Smooth muscle cell (in vitro differentiated cells): Measurements from ENCODE around the gene RMC1. TPM values are rescaled to one million over a fixed set of nuclear protein-coding genes. Genes with fewer than 3 reads are reported as not detected.

Experiments
- DNase-seq: peaks from one replicate; lab custom pipeline; 2025; ENCODE audit not compliant: unreplicated experiment; lab: John Stamatoyannopoulos, UW
- H2AFZ ChIP-seq: fragments of 200-600 bp; sonication (generic); 2 replicates; pipeline ENCODE4 v1.6.0; 2016; ENCODE audit warnings: antibody characterized with exemption, low read depth, mild to moderate bottlenecking
- H3F3A ChIP-seq: fragments of 200-600 bp; sonication (generic); 2 replicates; pipeline ENCODE4 v1.6.0; 2017; ENCODE audit warnings: antibody characterized with exemption, low read depth
- H3K27ac ChIP-seq: fragments of 200-600 bp; sonication (generic); 2 replicates; pipeline ENCODE4 v1.5.1; 2016; ENCODE audit warnings: low read depth, mild to moderate bottlenecking
- H3K27me3 ChIP-seq: fragments of 200-600 bp; sonication (generic); 2 replicates; pipeline ENCODE4 v1.6.1; 2016; ENCODE audit warnings: low read depth, mild to moderate bottlenecking
- H3K36me3 ChIP-seq: fragments of 200-600 bp; sonication (generic); 2 replicates; pipeline ENCODE4 v1.5.1; 2016; ENCODE audit warnings: low read depth
- H3K4me1 ChIP-seq: fragments of 200-600 bp; sonication (generic); 2 replicates; pipeline ENCODE4 v1.5.1; 2016; ENCODE audit warnings: low read depth
- H3K4me2 ChIP-seq: fragments of 200-600 bp; sonication (generic); 2 replicates; pipeline ENCODE4 v1.6.0; 2016; ENCODE audit warnings: mild to moderate bottlenecking
- H3K4me3 ChIP-seq: fragments of 200-600 bp; sonication (generic); 2 replicates; pipeline ENCODE4 v1.5.1; 2016; ENCODE audit warnings: mild to moderate bottlenecking
- H3K79me2 ChIP-seq: fragments of 200-600 bp; sonication (generic); 2 replicates; pipeline ENCODE4 v1.6.0; 2016; ENCODE audit warnings: low read depth, mild to moderate bottlenecking
- H3K9ac ChIP-seq: fragments of 200-600 bp; sonication (generic); 2 replicates; pipeline ENCODE4 v1.6.0; 2016; ENCODE audit warnings: low read depth
- H3K9me3 ChIP-seq: fragments of 200-600 bp; sonication (generic); replicated peaks from 2 replicates; pipeline ENCODE4 v1.5.1; 2016; ENCODE audit warnings: low read depth
- H4K20me1 ChIP-seq: fragments of 200-600 bp; sonication (generic); 2 replicates; pipeline ENCODE4 v1.6.0; 2016; ENCODE audit warnings: low read depth
- WGBS: methylation state at CpG from one replicate; pipeline ENCODE4 v1.1.7; 2016; ENCODE audit warnings: low lambda C conversion rate; 5-methylcytosine and 5-hydroxymethylcytosine counted together
- polyA plus RNA-seq: library from polyadenylated mRNA; unstranded; fragments of >200 nt; fragmentation: Nextera tagmentation; extraction: Ambion mirVana; gene quantifications from 2 replicates; pipeline ENCODE4 v1.2.1, GENCODE V29; 2016
- total RNA-seq: library from RNA; depleted of rRNA; stranded (reverse); fragments of >200 nt; gene quantifications from 2 replicates; pipeline ENCODE4 v1.2.3, GENCODE V29; 2014
- TF ChIP-seq, protein P1 (sequence below): fragments of 200-600 bp; sonication (generic); IDR thresholded peaks from 2 replicates; pipeline ENCODE4 v1.5.1; 2017; ENCODE audit warnings: borderline replicate concordance, mild to moderate bottlenecking, antibody characterized with exemption; ENCODE audit not compliant: insufficient read depth, poor library complexity, severe bottlenecking

RMC1 gene
- total and polyA plus RNA-seq, 2 experiments from 2014 or later: 20.6 to 20.7 TPM

DNA sequence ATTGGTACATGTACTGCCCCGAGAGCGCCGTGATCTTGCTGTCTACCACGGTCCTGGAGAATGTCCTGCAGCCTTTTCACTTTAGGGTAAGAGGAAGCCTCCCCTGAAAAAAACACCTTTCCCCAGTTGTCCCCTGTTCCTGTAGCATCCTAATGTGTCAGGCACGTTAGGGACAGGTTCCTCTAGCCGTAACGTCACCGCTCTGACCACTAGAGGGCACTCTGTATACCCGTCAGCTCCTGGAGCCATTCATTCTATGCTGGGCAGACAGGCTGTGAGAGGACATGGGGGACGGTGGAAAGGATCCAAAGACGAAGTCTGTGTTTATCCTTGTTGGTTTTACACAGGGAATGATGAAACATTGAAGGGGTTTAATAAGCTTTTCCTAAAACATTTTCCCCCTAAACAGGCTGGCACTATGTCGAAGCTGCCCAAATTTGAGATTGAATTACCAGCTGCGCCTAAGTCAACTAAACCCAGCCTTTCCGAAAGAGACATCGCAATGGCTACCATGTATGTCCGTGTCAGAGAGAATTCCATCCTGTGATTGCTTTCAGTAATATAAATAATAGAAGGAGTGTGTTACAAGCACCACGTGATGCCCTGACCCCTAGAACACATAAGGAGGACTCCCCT, 12.7 kb downstream of the RMC1 start:
- WGBS: 44% methylated on average over 17 of the region's 17 CpGs
- peak; percentile 24 for DNase-seq
- no peaks in the 10 kb centered on the region for H3K79me2 ChIP-seq

DNA sequence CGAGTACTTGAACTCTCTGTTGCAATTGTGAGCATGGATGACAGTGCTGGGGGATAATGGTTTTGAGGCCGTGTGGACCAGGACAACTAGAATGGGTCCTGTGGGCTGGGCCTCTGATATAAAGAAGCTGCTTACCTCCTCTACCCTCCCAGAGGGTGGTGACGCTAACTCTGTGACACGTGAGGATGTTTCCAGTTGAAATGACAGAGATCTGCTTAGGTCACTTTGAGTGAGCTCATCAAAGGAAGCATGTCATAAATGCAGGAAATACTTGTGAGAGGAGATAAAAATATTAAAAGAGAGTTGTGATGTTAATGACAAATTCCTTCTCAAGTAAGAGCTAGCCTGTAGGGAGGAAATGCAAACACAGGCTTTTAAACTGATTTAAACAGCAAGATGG, 16.4 kb downstream of the RMC1 start:
- Histone ChIP-seq H3K27me3 (no peaks in the 10 kb centered on the region), H2AFZ (no peak overlapping the region), H3K36me3 (peaks cover 2% of the 10 kb centered on the region), H3K79me2 (no peaks in the 10 kb centered on the region), H3K9me3 (no peaks in the 10 kb centered on the region), H4K20me1 (no peaks in the 10 kb centered on the region), H3K4me2 (no peak overlapping the region), H3K9ac (no peak overlapping the region), H3K4me1 (no peaks in the 10 kb centered on the region), H3K4me3 (no peak overlapping the region), H3F3A (no peaks in the 10 kb centered on the region), H3K27ac (no peak overlapping the region)
- 78% methylated on average over 4 of the region's 4 CpGs for WGBS
- no peak for DNase-seq
- TF ChIP-seq, protein P1, sequence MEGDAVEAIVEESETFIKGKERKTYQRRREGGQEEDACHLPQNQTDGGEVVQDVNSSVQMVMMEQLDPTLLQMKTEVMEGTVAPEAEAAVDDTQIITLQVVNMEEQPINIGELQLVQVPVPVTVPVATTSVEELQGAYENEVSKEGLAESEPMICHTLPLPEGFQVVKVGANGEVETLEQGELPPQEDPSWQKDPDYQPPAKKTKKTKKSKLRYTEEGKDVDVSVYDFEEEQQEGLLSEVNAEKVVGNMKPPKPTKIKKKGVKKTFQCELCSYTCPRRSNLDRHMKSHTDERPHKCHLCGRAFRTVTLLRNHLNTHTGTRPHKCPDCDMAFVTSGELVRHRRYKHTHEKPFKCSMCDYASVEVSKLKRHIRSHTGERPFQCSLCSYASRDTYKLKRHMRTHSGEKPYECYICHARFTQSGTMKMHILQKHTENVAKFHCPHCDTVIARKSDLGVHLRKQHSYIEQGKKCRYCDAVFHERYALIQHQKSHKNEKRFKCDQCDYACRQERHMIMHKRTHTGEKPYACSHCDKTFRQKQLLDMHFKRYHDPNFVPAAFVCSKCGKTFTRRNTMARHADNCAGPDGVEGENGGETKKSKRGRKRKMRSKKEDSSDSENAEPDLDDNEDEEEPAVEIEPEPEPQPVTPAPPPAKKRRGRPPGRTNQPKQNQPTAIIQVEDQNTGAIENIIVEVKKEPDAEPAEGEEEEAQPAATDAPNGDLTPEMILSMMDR: no peak

More for the DNA sequence above, 12.7 kb downstream of the RMC1 start:
- Histone ChIP-seq H4K20me1 (no peaks in the 10 kb centered on the region), H3K27ac (no peak overlapping the region), H2AFZ (no peak overlapping the region), H3K9ac (no peak overlapping the region), H3K27me3 (no peaks in the 10 kb centered on the region), H3K4me1 (no peaks in the 10 kb centered on the region), H3K36me3 (peaks cover 2% of the 10 kb centered on the region), H3F3A (no peaks in the 10 kb centered on the region), H3K4me3 (no peak overlapping the region), H3K9me3 (no peaks in the 10 kb centered on the region), H3K4me2 (no peak overlapping the region)
- TF ChIP-seq, protein P1: peak; percentile 88

DNA sequence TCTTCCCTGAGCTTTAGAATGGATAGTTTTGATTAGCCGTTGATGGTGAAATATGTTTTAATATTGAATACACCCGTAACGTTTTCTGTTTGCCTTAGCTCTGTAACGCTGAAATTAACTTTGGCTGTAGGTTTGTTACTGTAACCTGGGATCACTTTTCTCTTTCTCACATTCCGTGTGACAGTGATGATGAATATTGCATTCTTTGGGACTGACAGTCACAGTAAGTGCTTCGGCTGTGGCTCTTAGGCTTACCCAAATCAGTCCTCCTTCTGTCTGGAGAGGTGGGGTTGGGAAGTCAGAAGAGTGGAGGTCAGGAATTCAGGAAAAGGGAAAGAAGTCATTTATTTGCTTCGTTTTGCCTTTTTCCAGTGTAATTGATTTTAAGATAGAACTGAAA, 18.0 kb downstream of the RMC1 start:
- Histone ChIP-seq H3K27ac (no peak overlapping the region), H3K4me2 (no peak overlapping the region), H3K79me2 (no peaks in the 10 kb centered on the region), H3K36me3 (peaks cover 2% of the 10 kb centered on the region), H3F3A (no peaks in the 10 kb centered on the region), H3K4me1 (no peaks in the 10 kb centered on the region), H3K27me3 (no peaks in the 10 kb centered on the region), H3K4me3 (no peak overlapping the region), H2AFZ (no peak overlapping the region), H3K9ac (no peak overlapping the region), H3K9me3 (no peaks in the 10 kb centered on the region), H4K20me1 (no peaks in the 10 kb centered on the region)
- no peak for DNase-seq
- TF ChIP-seq, protein P1: no peak
- WGBS: 91% methylated on average over 7 of the region's 7 CpGs

DNA sequence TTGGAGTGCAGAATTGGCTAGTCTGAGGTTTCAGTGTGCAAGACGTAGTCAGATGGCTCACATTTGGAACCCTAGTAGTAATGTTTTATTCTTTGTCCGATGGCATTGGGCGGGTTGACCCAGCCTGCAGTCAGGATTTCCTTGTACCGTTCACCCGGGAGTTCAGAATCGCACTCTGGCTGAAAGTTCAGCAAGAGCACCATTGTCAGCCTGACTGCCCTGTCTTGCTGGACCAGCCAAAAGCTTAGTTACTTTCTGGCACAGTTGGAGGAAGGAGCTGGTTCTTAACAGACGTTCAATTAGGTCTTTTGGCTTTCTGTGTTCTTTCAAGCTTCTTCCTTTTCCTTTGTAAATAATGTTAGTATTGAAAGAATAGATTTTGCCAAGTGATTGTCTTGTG, 18.6 kb downstream of the RMC1 start:
- Histone ChIP-seq H3K4me3 (no peak overlapping the region), H3K9me3 (no peaks in the 10 kb centered on the region), H3F3A (no peaks in the 10 kb centered on the region), H3K36me3 (peaks cover 2% of the 10 kb centered on the region), H3K27me3 (no peaks in the 10 kb centered on the region), H2AFZ (no peak overlapping the region), H3K79me2 (no peaks in the 10 kb centered on the region), H4K20me1 (no peaks in the 10 kb centered on the region), H3K27ac (no peak overlapping the region), H3K4me2 (no peak overlapping the region), H3K4me1 (peaks cover 6% of the 10 kb centered on the region), H3K9ac (no peak overlapping the region)
- 94% methylated on average over 7 of the region's 7 CpGs for WGBS
- no peak for DNase-seq
- TF ChIP-seq, protein P1: no peak
